Activated CD8-positive, alpha-beta memory T cell treated with anti-CD3 and anti-CD28 coated beads, Interleukin-2, amount 50 U/mL, for 1 hour (primary cell): ENCODE results near the gene TPCN2.
"Not testable (repeated sequence)": the region's sequence is repeated elsewhere in the genome, so short reads cannot be mapped to it uniquely, and the experiment has no call there.

ENCODE experiments used
- DNase-seq: peaks from one replicate; pipeline ENCODE4 v3.0.0-alpha.2; 2020; ENCODE audit errors: extremely low read depth

The TPCN2 gene

DNA sequence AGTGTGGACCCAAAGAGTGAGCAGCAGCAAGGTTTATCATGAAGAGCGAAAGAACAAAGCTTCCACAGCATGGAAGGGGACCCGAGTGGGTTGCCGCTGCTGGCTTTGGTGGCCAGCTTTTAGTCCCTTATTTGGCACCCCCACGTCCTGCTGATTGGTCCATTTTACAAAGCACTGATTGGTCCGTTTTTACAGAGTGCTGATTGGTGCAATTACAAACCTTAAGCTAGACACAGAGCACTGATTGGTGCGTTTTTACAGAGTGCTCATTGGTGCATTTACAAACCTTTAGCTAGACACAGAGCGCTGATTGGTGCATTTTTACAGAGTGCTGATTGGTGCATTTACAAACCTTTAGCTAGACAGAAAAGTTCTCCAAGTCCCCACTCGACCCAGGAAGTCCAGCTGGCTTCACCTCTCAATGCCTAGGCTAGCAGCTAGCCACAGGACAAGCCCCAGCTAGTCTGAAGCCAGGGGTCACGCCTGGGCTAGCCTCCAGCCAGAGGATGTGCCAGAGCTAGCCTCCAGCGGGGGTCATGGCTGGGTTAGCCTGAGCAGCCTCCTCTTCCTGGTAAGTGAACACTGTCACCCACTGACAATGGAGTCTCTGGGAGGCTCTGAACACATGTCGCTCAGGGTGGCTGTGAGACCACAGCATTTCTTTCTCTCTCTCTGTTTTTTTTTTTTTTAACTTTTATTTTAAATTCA, 100.8 kb downstream of the TPCN2 start:
- DNase-seq: not testable (repeated sequence)

DNA sequence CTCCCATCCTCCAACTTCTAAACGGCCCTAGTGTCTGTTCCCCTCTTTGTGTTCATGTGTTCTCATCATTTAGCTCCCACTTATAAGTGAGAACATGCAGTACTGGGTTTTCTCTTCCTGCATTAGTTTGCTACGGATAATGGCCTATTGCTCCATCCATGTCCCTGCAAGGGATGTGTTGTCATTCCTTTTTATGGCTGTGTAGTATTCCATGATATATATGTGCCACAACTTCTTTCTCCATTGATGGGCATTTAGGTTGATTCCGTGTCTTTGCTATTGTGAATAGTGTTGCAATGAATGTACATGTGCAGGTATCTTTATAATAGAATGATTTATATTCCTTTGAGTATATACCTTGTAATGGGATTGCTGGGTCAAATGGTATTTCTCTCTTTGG, 101.4 kb downstream of the TPCN2 start:
- no peak for DNase-seq

DNA sequence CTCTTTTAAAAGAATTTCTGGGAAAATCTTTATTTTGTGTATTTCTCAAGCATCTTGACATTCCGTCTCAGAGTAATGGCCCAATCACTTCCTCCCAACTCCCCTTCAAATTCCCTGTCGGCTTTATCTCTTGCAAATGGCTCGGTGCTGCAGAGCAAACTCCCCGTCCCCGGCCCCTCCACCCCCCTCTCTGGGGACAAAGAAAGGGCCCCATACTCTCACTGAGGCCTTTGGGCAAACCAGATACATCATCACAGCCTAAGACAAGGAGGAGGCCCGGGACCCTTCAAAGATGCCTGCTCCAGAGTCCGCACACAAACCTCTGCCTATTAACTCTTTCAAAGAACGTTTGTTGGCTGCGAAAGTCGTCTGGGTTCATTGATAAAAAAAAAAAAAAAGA, 103.1 kb downstream of the TPCN2 start:
- DNase-seq: no peak

DNA sequence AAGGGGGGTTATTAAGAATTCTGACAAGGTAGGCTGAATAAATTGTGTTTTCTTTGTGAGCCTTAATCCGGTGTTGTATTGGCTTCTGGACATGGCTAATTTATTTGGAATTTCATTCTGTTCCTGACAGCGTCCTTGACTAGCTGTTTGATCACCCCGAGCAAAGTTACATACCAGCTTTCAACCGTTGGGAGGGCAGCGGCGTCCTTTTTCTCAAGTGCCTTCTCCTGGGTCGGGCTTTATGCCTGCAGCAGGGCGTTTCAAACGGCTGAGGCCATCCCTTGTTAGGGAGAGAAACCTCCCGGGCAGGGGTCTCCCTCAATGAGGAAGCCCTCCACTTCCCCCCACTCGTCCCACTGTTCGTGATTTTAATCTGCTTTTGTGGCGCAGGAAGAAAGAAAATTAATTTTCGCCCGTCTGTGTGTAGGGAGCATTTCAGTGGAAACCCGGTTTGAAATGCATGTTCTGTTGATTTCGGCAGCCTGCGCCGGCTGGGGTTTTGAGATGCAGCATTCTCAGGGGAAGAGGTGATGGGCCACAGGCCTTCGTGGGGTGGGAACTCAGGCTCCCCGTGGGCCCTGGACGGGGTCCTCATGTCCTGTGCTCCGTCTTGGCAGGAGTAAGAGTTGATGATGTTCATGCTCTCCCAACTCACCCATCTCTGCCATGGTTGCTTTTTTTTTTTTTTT, 104.1 kb downstream of the TPCN2 start:
- DNase-seq: no peak

DNA sequence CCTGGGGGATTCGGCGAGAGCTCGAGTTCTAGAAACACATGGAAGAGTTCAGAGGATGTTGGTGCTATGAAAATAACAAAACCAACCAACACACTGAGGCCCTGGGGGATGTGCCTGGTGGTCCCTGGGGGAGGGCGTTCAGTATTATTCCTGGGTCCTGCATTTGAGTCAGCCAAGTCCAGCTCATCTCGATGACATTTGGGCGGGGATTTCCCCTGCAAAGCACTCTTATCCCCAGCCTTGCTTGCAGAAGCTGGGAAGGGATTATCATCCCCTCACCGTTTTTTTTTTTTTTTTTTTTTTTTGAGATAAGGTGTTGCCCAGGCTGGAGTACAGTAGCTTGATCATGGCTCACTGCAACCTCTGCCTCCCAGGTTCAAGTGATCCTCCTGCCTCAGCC, 104.9 kb downstream of the TPCN2 start:
- no peak for DNase-seq

DNA sequence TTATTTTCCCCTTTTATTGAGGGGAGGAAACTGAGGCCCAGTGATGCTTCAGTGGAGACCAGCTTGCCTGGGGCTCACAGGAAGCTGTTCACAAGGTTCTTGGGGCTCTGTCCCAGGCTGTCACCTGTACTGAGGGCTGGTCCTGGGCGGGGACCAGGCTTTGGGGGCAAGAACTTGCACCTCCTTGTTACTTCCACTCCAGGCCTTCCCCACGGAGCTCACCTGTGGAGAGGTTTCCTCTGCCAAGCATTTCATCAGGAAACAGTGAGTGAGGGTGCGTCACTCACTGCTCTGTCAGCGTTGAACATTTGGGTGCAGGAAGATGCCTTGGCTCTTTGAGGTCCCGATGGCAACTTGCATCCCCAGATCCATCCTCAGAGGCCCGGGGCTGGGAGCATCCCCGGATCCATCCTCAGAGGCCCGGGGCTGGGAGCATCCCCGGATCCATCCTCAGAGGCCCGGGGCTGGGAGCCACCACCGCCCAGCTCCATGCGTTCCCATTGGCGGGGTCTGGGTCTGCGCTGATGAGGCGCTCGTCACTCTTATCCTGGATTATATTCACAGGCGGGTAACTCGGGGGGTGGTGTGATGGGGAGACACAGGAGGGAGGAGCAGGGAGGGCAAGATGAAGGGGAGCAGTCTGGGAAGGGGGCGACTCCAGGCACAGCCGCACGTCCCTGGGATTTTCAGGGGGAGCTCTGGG, 105.6 kb downstream of the TPCN2 start:
- no peak for DNase-seq

DNA sequence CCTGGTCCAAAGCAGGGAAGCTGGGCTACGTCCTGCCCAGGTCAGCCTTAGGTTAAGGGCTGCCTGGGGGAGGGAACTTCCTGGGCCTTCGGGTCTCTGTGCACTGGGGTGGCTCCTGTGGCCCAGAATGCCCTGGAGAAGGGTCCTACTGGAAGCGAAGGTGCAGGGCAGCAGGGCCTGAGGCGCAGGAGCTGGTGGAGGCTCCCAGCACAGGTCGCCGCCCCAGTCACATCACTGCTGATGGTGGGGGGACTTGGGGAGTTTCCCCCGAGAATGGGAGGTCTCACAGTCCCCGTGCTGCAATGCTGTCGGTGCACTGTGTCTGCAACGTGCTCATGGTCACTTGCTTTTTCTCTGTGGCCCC, 106.2 kb downstream of the TPCN2 start:
- no peak for DNase-seq

DNA sequence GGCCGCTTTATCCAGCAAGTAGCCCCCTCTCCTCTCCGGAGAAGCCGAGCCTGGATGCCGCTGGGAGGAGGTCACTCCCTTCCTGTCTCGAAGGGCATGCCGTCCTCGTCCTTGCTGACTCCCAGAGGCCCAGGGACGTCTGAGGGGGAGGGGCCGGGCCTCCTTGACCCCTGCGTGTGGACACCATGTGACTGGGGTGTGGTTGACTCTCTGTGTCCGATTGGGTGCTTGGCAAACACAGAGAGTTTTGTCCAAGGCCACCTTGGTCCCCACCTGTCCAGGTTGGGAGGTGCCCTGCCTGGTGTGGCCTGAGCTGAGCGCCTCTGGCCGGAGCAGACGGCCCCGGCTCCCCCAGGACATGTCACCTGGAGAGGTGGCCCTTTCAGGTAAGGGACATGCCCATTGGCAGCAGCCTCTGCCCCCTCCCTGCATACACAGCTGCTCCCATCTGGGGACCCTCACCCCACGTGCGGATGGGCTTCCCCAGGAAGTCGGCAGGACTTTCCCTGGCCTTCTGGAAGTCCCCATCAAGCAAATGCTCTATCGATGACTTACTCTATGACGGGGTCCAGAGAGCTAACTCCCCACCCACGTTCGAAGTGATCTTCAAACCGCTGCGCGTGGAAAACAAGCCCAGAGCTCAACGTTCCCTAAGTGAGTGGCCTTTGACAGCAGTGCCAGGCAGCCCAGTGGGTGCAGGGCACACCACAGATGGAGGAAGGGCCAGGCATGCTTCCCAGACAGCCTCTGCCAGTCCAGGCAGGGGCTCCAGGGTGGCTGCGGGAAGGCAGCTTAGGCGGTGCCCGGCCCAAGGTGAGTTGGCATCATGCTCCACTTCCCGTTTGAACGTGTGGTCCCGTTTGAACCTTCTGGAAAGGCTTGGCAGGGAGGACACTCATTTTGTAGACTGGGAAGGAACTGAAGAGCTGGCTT, 106.8 kb downstream of the TPCN2 start, which contains the start of gene SMIM38:
TSS of gene SMIM38 (plus strand) at position 634 of the 933 bp plus-strand sequence. CDS start 1,912 bp downstream, outside the sequence.
- DNase-seq: no peak

DNA sequence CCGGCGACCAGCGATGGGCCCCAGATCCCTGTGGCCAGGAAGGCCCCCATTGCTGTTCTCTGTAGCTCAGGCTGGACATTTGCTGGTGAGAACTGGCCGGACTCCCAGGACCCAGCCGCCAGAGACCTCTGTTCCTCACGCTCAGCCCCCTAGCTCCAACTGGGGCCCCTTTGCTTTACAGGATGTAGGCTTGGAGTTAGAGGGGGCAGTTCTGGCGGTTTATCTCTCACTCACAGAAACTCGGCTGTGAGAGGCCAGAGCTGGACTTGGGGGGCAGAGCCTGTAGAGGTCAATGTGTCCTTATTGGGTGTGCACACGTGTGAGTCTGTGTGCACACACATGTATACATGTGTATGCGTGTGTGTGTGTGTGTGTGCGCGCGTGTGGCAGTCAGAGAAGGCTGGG, 107.5 kb downstream of the TPCN2 start:
- no peak for DNase-seq

DNA sequence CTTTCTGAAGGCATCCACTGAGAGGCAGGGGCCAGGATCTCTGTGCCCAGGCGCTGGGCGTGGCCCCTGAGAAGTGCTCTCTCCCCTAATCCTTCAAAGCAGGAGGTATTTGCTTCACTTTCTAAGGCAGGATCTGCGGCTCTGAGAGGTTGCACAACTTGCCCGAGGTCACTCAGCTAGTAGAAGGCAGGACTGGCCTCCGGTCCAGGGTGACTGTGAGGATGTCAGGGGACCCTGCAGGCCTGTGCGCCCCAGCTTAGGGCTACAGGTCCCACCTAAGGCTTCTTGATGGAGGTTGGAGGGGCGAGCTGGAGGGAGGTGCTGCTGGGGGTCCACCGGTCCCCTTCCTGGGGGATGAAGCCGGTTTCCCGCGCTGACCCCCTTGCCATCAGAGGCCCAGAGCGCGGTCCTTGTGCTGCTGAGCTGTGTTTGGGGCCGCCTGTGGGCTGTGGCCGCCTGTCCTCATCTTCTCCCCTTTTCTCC, 108.0 kb downstream of the TPCN2 start:
- no peak for DNase-seq

DNA sequence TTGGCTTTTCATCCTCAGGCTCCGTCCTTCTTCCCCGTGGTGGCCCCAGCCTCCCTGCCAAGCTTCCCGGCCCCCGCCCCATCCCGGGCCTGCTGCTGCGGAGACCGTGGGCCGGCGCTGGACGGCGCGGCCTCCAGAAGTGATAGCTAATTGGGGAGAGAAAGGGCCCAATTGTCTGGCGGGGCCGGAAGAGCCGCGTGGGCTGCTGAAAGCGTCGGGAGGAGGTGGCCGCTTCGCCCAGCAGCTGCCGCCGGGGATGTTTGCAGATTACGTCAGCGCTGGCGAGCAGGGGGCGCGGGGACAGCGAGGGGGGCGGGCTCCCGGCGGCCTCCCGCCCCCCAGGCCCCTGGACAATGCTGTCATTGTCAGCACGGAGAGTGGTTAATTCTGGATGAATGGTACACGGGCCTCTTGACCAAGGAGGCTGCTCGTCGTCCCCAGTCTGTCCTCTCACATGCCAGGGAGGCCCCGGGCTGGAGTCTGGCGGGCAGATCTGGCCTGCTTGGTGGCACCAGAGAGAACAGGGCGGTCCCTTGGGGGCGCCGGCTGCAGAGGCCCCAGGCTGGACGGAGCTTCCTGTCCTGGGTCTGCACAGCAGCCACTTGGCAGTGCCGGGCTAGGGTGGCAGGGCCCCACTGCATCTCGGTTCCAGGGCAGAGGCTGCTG, 108.6 kb downstream of the TPCN2 start:
- DNase-seq: no peak

DNA sequence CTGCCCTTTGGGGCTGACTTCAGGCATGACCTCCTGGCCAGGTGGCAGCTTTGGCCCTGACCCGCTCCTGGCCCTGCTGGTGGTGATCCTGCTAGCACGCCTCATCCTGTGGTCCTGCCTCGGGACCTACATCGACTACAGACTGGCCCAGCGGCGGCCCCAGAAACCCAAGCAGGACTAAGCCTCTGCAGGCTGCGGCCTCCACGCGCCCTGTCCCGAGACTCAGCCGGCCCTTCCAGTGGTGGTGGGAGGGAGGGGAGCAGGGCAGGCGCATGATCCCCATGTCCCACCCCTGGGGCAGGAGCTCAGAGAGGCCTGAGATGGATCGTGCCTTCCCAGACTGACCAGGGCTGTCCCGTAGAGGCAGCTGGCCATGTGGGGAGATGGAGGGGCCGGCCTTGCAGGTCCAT, 109.1 kb downstream of the TPCN2 start:
- no peak for DNase-seq

DNA sequence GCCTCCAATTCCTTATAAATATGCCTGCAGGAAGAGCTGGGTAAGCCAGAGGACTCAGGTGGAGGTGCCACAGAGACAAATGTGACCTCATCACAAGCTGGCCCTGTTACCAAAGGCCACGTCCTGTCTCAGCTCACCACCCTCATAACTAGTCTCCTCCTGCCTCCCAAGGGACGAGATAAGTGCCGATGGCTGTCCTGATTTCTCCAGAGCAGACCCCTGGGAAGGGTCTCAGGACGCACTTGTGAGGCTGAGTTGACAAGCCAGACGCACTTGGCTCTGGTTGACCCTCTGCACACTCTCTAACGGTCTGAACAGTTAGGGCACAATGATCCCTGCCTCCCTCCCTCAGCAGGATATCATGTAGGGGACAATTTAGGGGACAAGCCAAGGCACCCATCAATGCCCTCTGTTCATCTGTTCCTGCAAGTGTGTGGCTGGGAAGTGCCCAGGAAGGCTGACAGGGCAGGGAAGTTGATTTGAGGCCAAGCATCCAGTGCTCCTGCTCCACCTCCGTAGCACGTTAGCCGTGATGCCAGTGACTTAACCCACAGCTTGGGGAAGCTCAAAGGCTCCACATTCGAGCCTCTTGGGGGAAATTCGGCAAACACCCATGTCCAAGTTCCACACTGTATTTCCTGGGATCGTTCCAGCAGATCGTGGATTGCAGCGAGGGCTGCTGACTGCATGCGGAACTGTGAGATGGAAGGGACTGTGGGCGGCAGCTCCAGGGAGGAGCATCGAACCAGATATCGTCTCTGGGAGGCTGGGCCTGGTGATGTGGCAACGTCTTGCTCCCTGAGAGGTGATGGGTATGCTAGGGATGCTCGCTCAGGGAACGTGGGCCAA, 109.8 kb downstream of the TPCN2 start:
- DNase-seq: no peak

DNA sequence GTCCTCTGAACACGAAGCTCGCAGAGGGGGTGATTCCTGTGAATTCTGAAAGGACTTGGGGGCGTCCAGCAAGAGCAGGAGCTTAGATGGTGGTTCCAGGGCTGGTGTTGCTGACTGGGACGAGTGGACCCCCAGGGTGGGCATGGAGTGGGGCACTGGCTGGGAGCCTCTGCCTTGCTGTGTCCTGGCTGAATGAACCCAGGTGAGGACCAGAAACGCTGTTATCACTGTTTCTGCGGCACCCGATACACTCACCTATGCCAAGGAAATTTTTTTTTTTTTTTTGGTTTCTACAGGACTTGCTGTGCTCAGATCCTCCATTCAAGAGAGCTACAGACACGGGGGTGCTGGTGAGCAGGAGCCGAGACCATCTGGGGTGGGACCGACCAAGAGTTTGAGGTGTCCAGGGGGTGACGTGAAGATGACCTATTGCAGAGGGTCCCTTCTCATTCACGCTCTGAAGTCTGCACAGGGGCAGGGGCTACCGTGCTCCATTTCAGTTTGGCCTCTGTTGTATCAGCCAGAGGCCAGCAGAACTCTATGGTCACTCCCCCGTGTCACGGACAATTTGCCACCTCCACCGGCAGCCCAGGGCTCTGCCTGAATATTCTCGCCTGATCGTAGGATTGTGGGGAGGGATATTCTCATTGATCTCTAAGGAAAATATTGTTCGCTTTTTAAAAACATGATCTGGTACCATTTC, 110.6 kb downstream of the TPCN2 start:
- DNase-seq: no peak

DNA sequence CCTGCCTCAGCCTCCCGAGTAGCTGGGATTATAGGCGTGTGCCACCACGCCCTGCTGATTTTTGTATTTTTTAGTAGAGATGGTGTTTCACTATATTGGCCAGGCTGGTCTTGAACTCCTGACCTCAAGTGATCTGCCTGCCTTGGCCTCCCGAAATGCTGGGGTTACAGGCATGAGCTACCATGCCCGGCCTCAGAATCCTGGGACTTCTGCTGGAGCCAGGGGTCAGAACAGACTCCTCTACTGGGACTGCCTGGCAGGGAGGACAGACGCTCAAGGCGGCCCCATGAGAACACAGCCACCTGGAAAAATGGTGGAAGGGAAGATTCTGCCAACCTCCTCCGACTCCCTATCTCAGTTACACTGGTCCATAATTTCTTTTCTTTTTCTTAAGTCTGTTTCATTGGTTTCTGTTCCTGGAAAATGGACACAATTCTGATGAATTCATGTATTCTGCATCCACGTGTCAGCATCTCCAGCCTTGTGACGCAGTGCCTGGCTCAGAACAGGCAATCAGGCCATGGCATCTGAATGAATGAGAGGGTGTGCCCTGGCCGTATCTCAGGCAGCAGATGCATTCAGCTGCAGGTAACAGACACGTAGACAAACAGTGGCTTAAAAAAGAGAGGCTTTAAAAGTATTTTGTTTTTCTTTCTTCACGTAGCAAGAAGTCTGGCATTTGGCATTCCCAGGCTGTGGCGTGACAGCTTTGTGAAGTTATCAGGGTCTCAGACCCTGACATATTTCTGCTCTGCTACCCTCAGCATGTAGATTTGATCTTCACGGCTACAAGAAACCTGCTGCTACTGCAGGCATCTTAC, 111.8 kb downstream of the TPCN2 start:
- no peak for DNase-seq

DNA sequence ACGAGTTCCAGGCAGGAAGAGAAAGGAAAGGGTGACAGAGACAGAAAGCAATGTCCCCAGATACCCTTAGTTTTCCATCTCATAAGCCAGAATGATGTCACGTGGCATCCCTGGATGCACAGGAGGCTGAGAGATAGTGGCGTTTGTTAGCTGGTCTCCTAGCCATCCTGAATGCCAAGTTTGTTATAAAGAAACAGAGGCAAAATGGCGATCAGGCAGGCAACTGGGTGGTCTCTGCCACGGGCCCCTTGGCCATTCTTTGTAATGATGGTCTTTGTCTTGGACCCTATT, 112.3 kb downstream of the TPCN2 start:
- no peak for DNase-seq

DNA sequence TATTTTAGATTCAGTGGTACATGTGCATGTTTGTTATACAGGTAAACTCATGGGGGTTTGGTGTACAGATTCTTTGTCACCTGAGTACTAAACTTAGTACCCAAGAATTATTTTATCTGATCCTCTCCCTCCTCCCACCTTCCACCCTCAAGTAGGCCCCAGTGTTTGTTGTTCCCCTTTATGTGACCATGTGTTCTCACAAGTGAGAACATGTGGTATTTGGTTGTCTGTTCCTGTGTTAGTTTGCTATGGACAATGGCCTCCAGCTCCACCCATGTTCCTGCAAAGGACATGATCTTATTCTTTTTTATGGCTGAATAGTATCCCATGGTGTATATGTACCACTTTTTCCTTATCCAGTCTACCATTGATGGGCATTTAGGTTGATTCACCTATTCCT, 113.8 kb downstream of the TPCN2 start:
- DNase-seq: no peak

DNA sequence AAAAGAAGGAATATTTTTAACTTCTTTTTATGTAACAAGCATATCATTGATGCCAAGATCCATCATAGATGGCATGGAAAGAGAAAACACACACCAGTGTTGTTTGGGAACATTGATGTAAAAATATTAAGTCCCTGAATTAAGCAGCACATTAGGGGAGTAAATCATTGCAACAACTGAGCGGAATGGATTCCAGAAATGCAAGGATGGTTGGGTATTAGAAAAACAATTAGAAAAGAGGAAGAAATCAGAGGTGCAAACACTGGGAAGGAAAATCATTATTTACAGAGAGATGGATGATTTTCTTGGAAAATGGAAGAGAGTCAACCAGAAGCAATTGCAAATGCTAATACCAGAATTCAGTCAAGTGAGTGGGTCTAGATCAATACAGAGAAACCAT, 115.1 kb downstream of the TPCN2 start:
- no peak for DNase-seq

DNA sequence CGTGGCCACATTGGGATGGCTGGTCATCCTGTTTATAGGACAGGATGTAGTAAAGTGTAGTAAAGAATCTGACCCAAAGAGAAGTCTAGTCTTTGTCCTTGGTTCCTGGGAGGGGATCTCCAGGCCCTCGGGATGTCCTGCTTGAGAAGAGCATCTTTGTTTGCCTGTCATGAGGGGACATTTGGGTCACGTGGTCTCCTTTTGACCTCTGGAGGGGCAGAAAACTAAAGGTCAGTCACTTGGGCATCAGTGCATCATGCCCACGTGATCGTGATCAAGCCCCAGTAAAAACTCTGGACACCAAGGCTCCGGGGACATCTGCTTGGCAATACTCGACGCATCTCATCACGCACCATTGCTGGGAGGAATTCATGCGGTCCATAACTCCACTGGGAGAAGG, 116.1 kb downstream of the TPCN2 start:
- no peak for DNase-seq
